Kidney (tissue), 14 donors: ENCODE data around the gene CRNKL1. TPM values are rescaled to one million over a fixed set of nuclear protein-coding genes. Genes with fewer than 3 reads are reported as not detected.

Source experiments
- DNase-seq, 5 donors: peaks; one replicate each; pipeline ENCODE4 v3.0.0-alpha.2; 2013 to 2020
- FAIRE-seq: peaks from 2 replicates; lab custom pipeline; 2012; peaks lifted over from hg19 to GRCh38; lab: Jason Lieb, UNC
- H3K27ac ChIP-seq, 2 donors: one replicate each; pipeline ENCODE4 v1.7.0; 2013; ENCODE audit warnings: low read depth in 2 of 2, low read length in 2 of 2, inconsistent platforms in 1 of 2
- H3K27me3 ChIP-seq: one replicate; pipeline ENCODE4 v1.7.1; 2013; ENCODE audit warnings: low read length, inconsistent platforms; ENCODE audit not compliant: control insufficient read depth, insufficient read depth
- H3K36me3 ChIP-seq, 3 donors: one replicate each; pipeline versions ENCODE4 v1.7.0 to v1.7.1; 2013; ENCODE audit warnings: low read length in 3 of 3, control low read depth in 1 of 3, inconsistent platforms in 1 of 3; ENCODE audit not compliant: insufficient read depth in 3 of 3, control insufficient read depth in 2 of 3
- H3K4me1 ChIP-seq, 3 donors: one replicate each; pipeline versions ENCODE4 v1.7.0 to v1.7.1; 2013; ENCODE audit warnings: low read length in 3 of 3, inconsistent platforms in 1 of 3, low read depth in 1 of 3; ENCODE audit not compliant: control insufficient read depth in 2 of 3, insufficient read depth in 2 of 3
- H3K4me3 ChIP-seq, 3 donors: one replicate each; pipeline versions ENCODE4 v1.7.0 to v1.8.1; 2013; ENCODE audit warnings: low read length in 3 of 3, control low read depth in 1 of 3, inconsistent platforms in 1 of 3
- H3K9ac ChIP-seq, 3 donors: one replicate each; pipeline versions ENCODE4 v1.7.0 to v1.7.1; 2013; ENCODE audit warnings: low read length in 3 of 3, control low read depth in 1 of 3, inconsistent platforms in 1 of 3
- H3K9me3 ChIP-seq, 3 donors: one replicate each; pipeline versions ENCODE4 v1.7.0 to v1.7.1; 2013; ENCODE audit warnings: low read length in 3 of 3, control low read depth in 1 of 3, inconsistent platforms in 1 of 3; ENCODE audit not compliant: control insufficient read depth in 2 of 3, insufficient read depth in 1 of 3
- CTCF ChIP-seq: IDR thresholded peaks from 3 replicates; pipeline ENCODE4 v1.5.1; 2012; ENCODE audit warnings: mild to moderate bottlenecking, moderate library complexity, borderline replicate concordance; ENCODE audit not compliant: insufficient read depth; ENCODE audit errors: extremely low read depth
- intact Hi-C: fragments of 100-400 bp; cut with DNase I; formaldehyde crosslinking; loops from one replicate; pipeline ENCODE4 v1.11.1; 2022
- polyA plus RNA-seq: library from polyadenylated mRNA; stranded (reverse); fragments of 350-450 nt; fragmentation: Illumina TruSeq; extraction: RNeasy Lipid Tissue Mini Kit (QIAGEN cat#74804); gene quantifications from one replicate; pipeline ENCODE4 v1.2.3, GENCODE V29; 2014; ENCODE audit warnings: low read depth, low replicate concordance; ENCODE audit not compliant: insufficient read depth
- total RNA-seq: library from RNA; stranded (reverse); fragmentation: NEBNext Ultra II Directional; extraction: Animal tissue kit (Norgen Biotek cat#: 25700); gene quantifications from one replicate; pipeline ENCODE4 v1.2.1, GENCODE V29; 2021
- donor health status: control.
- donor health status: control.
- donor health status: control.
- donor health status: control.
- donor health status: control.
- donor health status: DM: yes; HTN: yes; CAD: no.
- donor health status: Normal renal cell carcinoma (clear cell type).

The CRNKL1 gene
- total and polyA plus RNA-seq, 2 donors from 2014 or later, result 18.3 to 20.8 TPM

GRCh38 chr20:20089939-20090338 lies 37.7 kb upstream of the CRNKL1 start:
- TF ChIP-seq CTCF, result no peak
- H3K27me3 ChIP-seq, result no peaks in the 10 kb centered on the region
- no peak overlapping the region for H3K27ac ChIP-seq
- H3K9ac ChIP-seq, result no peak overlapping the region
- H3K9me3 ChIP-seq, result no peaks in the 10 kb centered on the region
- no peak overlapping the region for H3K4me3 ChIP-seq
- DNase-seq, result no peak
- FAIRE-seq, result no peak
- intact Hi-C loops, result loop anchor here (10.0 kb wide), 1 partner anchor 145 kb away; no protein-coding TSS in a partner anchor
- no peaks in the 10 kb centered on the region for H3K36me3 ChIP-seq
- H3K4me1 ChIP-seq, result no peaks in the 10 kb centered on the region

- FAIRE-seq (no peak), DNase-seq (no peak)
- Histone ChIP-seq H3K27ac (no peak overlapping the region), H3K36me3 (no peaks in the 10 kb centered on the region), H3K9me3 (no peaks in the 10 kb centered on the region), H3K4me3 (no peak overlapping the region), H3K27me3 (no peaks in the 10 kb centered on the region), H3K9ac (no peak overlapping the region), H3K4me1 (no peaks in the 10 kb centered on the region)
- TF ChIP-seq CTCF, result no peak
- intact Hi-C loops, result loop anchor here (10.0 kb wide), 1 partner anchor 146 kb away; no protein-coding TSS in a partner anchor
These were observed 36.8 kb upstream of the CRNKL1 start for GRCh38 chr20:20089018-20089417.

DNA sequence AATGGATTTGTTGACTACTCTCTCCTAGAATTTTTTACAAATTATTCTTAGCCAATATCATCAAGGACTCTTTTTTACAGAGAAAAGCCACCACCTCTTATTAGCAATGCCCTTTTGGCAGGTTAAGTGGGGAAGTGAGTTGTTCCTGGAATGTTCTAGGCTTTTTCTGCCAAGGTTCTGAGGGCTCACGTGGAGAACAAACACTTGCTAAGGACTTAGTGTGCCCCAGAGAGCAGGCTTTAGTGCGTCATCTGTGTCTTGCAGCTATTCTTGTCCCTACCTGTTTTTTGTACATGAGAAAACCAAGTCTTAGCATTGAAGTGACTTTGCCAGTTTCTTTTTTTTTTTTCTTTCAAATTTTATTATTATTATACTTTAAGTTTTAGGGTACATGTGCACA lies 33.5 kb upstream of the CRNKL1 start:
- H3K36me3 ChIP-seq, result no peaks in the 10 kb centered on the region
- no peak overlapping the region for H3K9ac ChIP-seq
- H3K9me3 ChIP-seq, result no peaks in the 10 kb centered on the region
- no peak overlapping the region for H3K27ac ChIP-seq
- H3K4me3 ChIP-seq, result no peak overlapping the region
- intact Hi-C loops, result loop anchor here (10.0 kb wide), 1 partner anchor 149 kb away; no protein-coding TSS in a partner anchor
- no peak for FAIRE-seq
- no peak for TF ChIP-seq CTCF
- H3K4me1 ChIP-seq, result no peaks in the 10 kb centered on the region
- DNase-seq, result no peak
- H3K27me3 ChIP-seq, result no peaks in the 10 kb centered on the region

DNA sequence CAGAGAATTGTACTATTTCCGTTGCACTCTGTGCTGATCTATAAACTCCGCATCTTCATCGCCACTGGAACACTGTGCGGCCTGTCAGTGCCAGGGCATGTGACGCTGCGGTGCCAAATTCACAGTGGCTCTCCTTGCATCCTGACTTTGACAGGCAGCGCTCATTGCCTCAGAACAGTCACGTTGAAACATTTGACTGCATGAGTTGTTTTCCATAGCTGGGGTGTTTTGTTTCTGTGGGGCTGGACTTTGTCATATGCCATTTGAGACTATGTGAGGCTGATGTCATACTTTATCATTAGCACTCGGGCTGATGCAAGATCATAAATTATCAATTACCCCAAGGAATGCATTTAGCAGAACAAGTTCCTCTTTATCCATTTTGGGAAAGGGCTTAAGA lies 32.8 kb upstream of the CRNKL1 start:
- H3K27ac ChIP-seq, result no peak overlapping the region
- intact Hi-C loops, result loop anchor here (10.0 kb wide), 1 partner anchor 150 kb away; no protein-coding TSS in a partner anchor
- no peaks in the 10 kb centered on the region for H3K36me3 ChIP-seq
- no peak for FAIRE-seq
- H3K9me3 ChIP-seq, result no peaks in the 10 kb centered on the region
- TF ChIP-seq CTCF, result no peak
- H3K4me1 ChIP-seq, result no peaks in the 10 kb centered on the region
- no peaks in the 10 kb centered on the region for H3K27me3 ChIP-seq
- H3K4me3 ChIP-seq, result no peak overlapping the region
- no peak overlapping the region for H3K9ac ChIP-seq
- DNase-seq, result no peak
